AG08396 (cell line): ENCODE data around the gene GALNT5.
A peak's percentile ranks its signal among the peaks of the same experiment; 100 is the strongest.
"Not testable (repeated sequence)": the region's sequence is repeated elsewhere in the genome, so short reads cannot be mapped to it uniquely, and the experiment has no call there.

ENCODE experiments used
- DNase-seq: peaks from one replicate; pipeline ENCODE4 v3.0.0; 2012; ENCODE audit warnings: low spot score, mixed read lengths

GALNT5 gene

GRCh38 chr2:157326698-157327097 lies 69.2 kb downstream of the GALNT5 start:
- DNase-seq, result no peak

GRCh38 chr2:157327200-157327599 lies 69.7 kb downstream of the GALNT5 start:
- no peak for DNase-seq

GRCh38 chr2:157327621-157328500 lies 70.4 kb downstream of the GALNT5 start:
- DNase-seq, result peak; percentile 81

GRCh38 chr2:157329524-157329923 lies 72.0 kb downstream of the GALNT5 start:
- no peak for DNase-seq

- DNase-seq, result no peak
These were observed 76.0 kb downstream of the GALNT5 start for GRCh38 chr2:157333304-157334047.

GRCh38 chr2:157334335-157334734 lies 76.8 kb downstream of the GALNT5 start:
- no peak for DNase-seq

DNA sequence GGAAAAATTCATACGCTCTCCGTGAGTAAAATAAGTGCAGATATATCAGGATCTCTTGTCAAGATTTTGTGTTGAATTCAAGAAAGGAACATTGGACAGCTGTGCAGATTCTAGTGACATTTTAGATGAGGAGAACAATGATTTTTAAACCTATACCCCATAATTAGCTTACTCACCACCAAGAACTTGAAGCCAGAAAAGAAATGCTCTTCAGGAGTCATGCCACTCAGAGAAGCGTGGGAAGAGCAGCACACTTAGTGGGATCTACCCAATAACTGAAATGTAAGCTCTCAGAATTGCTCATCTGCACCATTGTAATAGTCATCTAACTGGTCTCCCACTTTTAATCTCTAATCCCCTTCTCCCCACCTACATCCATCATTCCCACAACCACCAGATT lies 77.3 kb downstream of the GALNT5 start:
- DNase-seq, result no peak

- peak; percentile 25 for DNase-seq
These were observed 78.9 kb downstream of the GALNT5 start for GRCh38 chr2:157336137-157337010.

DNA sequence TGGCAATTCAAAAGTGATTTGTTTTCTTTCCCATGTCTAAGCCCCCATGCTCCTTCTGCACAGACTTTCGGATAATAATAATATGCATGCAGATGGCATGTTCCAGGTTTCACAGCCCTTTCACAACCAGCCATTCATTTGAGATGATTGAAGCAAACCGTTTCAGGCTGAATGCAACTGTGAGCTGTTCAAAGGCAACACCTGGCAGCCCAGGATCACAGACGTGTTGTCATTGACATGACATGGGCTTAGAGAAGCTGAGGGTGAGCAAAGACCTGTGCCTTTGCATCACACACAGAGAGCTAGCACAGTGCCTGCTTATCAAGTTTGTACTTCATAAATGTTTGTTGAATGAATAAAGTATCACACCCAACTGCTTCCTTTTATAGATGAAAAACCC lies 80.5 kb downstream of the GALNT5 start:
- DNase-seq, result no peak

GRCh38 chr2:157339965-157340655 lies 82.6 kb downstream of the GALNT5 start:
- no peak for DNase-seq

DNA sequence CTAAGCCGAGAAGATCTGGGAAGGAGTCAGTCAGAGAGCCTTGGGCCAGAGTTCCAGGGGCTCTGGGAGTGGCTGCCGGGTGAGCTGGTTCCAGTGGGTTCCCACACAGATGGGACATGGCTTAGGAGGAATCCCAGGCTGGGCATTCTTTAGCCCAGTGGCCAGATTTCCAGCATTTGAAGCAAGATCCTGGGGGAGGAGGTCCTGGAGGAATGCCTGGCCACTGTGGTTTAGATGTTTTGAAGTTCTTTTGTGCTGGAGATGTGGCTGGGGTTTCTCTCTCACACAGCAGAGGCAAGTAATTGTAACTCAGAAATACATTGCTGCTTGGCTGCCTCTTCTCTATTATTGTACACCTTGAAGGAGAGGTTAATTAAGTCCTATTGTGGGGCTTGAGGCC lies 83.9 kb downstream of the GALNT5 start:
- DNase-seq, result not testable (repeated sequence)

DNA sequence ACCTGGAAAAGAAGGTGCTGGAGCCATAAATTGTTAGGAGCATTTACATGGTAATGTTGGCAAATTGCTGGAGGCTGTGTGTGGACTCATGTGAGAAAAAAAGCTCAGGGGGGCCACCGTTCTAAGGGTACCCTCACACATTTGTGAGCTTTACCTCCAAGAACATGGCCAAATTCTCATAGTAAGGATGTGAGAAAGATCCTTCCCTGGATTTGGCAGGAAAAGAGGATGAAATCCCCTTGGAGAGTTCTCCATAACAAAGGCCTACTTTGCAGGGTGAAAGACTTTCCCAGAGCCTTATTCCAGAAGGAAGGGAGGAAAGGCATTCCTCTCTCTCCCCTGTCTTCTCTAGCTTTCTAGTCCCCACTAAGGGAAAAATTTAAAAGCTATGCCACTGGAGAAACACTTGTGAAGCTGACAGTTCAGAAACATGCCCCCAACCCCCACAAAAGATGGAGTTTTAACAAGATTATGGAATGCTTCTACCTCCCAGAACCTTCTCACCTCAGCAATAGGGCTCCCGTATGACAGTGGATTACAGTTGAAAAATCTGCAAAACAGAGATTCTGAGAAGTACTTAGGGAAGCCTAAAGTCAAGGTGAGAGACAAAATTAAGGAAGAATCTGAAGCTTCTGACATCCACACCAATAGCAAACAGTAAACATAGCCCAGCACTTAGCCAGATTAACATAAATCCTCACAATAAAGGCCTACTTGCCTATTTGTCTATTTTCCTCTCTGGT lies 88.3 kb downstream of the GALNT5 start:
- no peak for DNase-seq

GRCh38 chr2:157348291-157348921 lies 90.9 kb downstream of the GALNT5 start:
- DNase-seq, result no peak

- no peak for DNase-seq
These were observed 92.5 kb downstream of the GALNT5 start for GRCh38 chr2:157349949-157350515.

DNA sequence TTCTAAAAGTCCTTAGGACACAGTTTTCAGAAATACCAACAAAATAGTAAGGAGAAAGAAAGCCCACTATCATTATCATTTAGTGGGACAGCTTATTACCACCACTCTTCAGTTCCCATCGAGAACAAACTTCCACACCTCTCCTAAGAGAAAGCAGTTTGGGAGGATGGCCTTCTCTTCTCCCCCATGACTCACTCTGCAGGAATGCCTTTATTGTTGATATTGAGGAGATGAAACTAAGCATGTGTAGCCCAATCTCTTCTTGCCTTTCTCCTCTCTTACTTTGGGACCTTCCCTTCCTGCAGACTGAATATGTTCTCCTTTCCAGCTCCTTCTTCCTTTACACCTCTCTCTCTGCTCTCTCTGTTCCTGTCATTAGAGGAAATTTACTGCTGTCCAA lies 98.1 kb downstream of the GALNT5 start:
- peak; percentile 30 for DNase-seq

GRCh38 chr2:157359628-157360027 lies 102.1 kb downstream of the GALNT5 start:
- no peak for DNase-seq

GRCh38 chr2:157361526-157361925 lies 104.0 kb downstream of the GALNT5 start:
- no peak for DNase-seq

GRCh38 chr2:157362627-157363026 lies 105.1 kb downstream of the GALNT5 start:
- DNase-seq, result no peak

DNA sequence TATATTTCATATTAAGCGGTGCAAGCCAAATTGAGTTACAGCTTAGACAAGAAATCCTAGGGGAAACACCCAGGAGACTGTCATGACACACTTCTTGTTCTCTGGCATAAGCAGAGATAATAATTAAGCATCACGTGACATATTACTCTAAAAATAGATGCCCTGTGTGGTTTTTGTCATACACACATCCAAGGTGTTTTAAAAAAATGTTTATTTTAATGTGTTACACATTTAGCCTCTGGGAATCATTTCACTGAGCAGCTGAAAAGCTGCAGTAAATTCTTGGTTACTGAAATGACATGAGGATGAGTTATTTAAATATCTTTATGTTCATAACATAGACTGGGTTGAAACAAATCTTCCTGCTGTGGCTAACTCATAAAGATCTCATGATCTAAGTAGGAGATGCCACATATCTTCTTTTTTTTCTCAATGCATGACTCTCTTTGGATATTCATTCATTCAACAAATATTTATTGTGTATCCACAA lies 106.2 kb downstream of the GALNT5 start:
- no peak for DNase-seq
